ENCODE measurements around the gene CABLES2. TPM values are rescaled to one million over a fixed set of nuclear protein-coding genes. Genes with fewer than 3 reads are reported as not detected.

Gene CABLES2
- total RNA-seq, 2 donors from 2014 or later = 4.5 to 5.6 TPM

- no peak for ATAC-seq
- H3K9me3 ChIP-seq (ENCODE audit: control insufficient read depth, low read length, poor library complexity, severe bottlenecking) = no peaks in the 10 kb centered on the region
- H3K36me3 Mint-ChIP-seq (ENCODE audit: low read depth) = peaks cover 2% of the 10 kb centered on the region
- no peak for DNase-seq
- H3K27me3 Mint-ChIP-seq = peaks cover 6% of the 10 kb centered on the region
- no peaks in the 10 kb centered on the region for H3K4me1 Mint-ChIP-seq
- H3K4me3 Mint-ChIP-seq = no peak overlapping the region
- no peak overlapping the region for H3K27ac Mint-ChIP-seq
Measured at GRCh38 chr20:62345681-62346370, 61.3 kb downstream of the CABLES2 start.

DNA sequence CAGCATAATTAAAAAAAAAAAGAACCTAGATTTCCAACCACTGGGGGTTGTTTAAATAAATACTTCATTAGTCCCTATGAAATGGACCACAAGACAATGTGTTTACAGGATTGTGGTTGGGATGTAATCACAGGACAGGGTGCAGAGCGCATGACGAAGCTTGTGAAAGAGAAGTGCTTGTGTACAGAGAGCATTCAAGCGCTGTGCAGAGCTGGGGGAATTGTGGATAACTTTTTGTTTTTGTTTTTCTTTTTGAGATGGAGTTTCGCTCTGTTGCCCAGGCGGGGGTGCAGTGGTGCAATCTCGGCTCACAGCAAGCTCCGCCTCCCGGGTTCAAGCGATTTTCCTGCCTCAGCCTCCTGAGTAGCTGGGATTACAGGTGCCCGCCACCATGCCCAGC lies 62.3 kb downstream of the CABLES2 start:
- ATAC-seq (no peak), DNase-seq (no peak)
- no peaks in the 10 kb centered on the region for H3K9me3 ChIP-seq (ENCODE audit: control insufficient read depth, low read length, poor library complexity, severe bottlenecking)
- no peaks in the 10 kb centered on the region for H3K4me1 Mint-ChIP-seq
- H3K4me3 Mint-ChIP-seq = no peak overlapping the region
- peaks cover 2% of the 10 kb centered on the region for H3K36me3 Mint-ChIP-seq (ENCODE audit: low read depth)
- no peak overlapping the region for H3K27ac Mint-ChIP-seq
- H3K27me3 Mint-ChIP-seq = peaks cover 6% of the 10 kb centered on the region

DNA sequence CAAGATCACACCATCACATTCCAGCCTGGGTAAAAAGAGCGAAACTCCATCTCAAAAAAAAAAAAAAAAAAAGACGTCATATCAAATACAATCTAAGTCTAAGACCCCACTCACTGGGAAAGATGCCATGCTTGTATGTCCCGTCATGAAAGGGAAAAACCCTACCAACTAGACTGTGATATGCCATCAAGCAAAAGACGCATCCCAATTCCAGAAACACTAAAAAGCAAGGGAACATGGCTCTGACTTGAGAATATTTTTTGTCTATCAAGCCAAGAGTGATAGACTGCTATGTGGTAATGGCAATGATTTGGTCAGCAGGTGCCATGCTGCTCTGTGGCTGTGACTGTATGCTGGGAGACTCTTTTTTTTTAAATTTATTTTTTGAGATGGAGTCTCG lies 63.0 kb downstream of the CABLES2 start:
- Mint-ChIP-seq H3K4me1 (no peaks in the 10 kb centered on the region), H3K4me3 (no peak overlapping the region), H3K36me3 (ENCODE audit: low read depth) (peaks cover 2% of the 10 kb centered on the region), H3K27me3 (peaks cover 6% of the 10 kb centered on the region), H3K27ac (no peak overlapping the region)
- no peaks in the 10 kb centered on the region for H3K9me3 ChIP-seq (ENCODE audit: control insufficient read depth, low read length, poor library complexity, severe bottlenecking)
- DNase-seq = no peak
- no peak for ATAC-seq

- H3K36me3 Mint-ChIP-seq (ENCODE audit: low read depth) = no peaks in the 10 kb centered on the region
- no peak for DNase-seq
Measured at GRCh38 chr20:62342910-62343309, 64.2 kb downstream of the CABLES2 start.

DNA sequence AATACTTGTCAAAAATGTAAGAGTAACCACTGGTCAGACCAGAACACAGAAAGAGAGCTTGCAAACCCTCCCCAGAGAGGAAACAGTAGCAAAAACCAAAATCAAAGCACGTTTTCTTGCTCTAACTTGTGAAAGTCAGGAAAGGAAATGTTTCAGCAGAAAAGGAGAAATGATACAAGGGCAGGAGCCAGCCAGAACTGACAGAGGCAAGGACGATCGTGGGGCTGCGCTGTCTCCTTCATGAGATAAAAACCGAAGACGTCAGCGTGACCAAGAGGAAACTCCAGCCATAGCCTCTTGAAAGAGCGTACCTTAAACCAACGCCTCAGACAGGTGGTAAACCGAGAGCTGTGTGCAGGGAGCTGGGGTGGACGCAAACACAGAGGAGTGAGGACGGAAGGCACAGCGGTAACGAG lies 67.4 kb downstream of the CABLES2 start:
- H3K9me3 ChIP-seq (ENCODE audit: control insufficient read depth, low read length, poor library complexity, severe bottlenecking) = no peaks in the 10 kb centered on the region
- H3K27ac Mint-ChIP-seq = no peak overlapping the region
- no peak overlapping the region for H3K4me3 Mint-ChIP-seq
- DNase-seq (no peak), ATAC-seq (peak; percentile 45)
- H3K4me1 Mint-ChIP-seq = no peaks in the 10 kb centered on the region
- H3K27me3 Mint-ChIP-seq = peaks cover 18% of the 10 kb centered on the region
- H3K36me3 Mint-ChIP-seq (ENCODE audit: low read depth) = no peaks in the 10 kb centered on the region

More at GRCh38 chr20:62342910-62343309, 64.2 kb downstream of the CABLES2 start:
- Mint-ChIP-seq H3K27me3 (peaks cover 12% of the 10 kb centered on the region), H3K27ac (no peak overlapping the region), H3K4me1 (no peaks in the 10 kb centered on the region), H3K4me3 (no peak overlapping the region)
- no peaks in the 10 kb centered on the region for H3K9me3 ChIP-seq (ENCODE audit: control insufficient read depth, low read length, poor library complexity, severe bottlenecking)
- no peak for ATAC-seq

Other genes starting within 250 kb of the CABLES2 start
- 10 to 100 TPM; 13.8 to 14.3 TPM for gene MTG2, start 224.3 kb downstream of the CABLES2 start, total RNA-seq
- gene HRH3, start 187.0 kb downstream of the CABLES2 start, total RNA-seq = not detected
- gene OSBPL2, start 168.8 kb downstream of the CABLES2 start, total RNA-seq = 10 to 100 TPM; 59.9 to 67.9 TPM
- gene ADRM1, start 104.3 kb downstream of the CABLES2 start, total RNA-seq = 10 to 100 TPM; 47.3 to 54.2 TPM
- under 1 TPM; 0.50 to 0.72 TPM for gene LAMA5, start 40.0 kb downstream of the CABLES2 start, total RNA-seq
- gene RPS21, start 20.2 kb downstream of the CABLES2 start, total RNA-seq = 1,000 to 10,000 TPM; 2,821 to 2,836 TPM
- gene RBBP8NL, start 20.3 kb upstream of the CABLES2 start, total RNA-seq = not detected
- gene GATA5, start 68.7 kb upstream of the CABLES2 start, total RNA-seq = not detected
- gene SLCO4A1, start 235.2 kb upstream of the CABLES2 start, total RNA-seq = 1 to 10 TPM; 1.9 TPM